Ovary (tissue), 10 donors: ENCODE results near the gene WASF2. TPM values are rescaled to one million over a fixed set of nuclear protein-coding genes. Genes with fewer than 3 reads are reported as not detected.
"Not testable (repeated sequence)": the region's sequence is repeated elsewhere in the genome, so short reads cannot be mapped to it uniquely, and the experiment has no call there.

Source experiments
- DNase-seq, 5 donors: peaks; one replicate each; pipeline ENCODE4 v3.0.0-alpha.2; 2019 to 2020
- H3K27ac ChIP-seq, 2 donors: fragments of 200-600 bp; one replicate each; pipeline versions ENCODE4 v1.5.1 to v1.8.0; 2019 to 2022
- H3K27me3 ChIP-seq: fragments of 200-600 bp; one replicate; pipeline ENCODE4 v1.8.0; 2022
- H3K36me3 ChIP-seq: fragments of 200-600 bp; sonication (generic); one replicate; pipeline ENCODE4 v1.5.1; 2019
- H3K4me1 ChIP-seq: one replicate; pipeline ENCODE4 v1.8.1; 2013; ENCODE audit warnings: mild to moderate bottlenecking, moderate library complexity; ENCODE audit not compliant: insufficient read depth
- H3K4me3 ChIP-seq: fragments of 200-600 bp; sonication (generic); one replicate; pipeline ENCODE4 v1.5.1; 2017
- H3K9me3 ChIP-seq, 2 donors: fragments of 200-600 bp in 1 of 2; sonication (generic) in 1 of 2; one replicate each; pipeline versions ENCODE4 v1.5.1 to v1.8.1; 2013 to 2019; ENCODE audit warnings: mild to moderate bottlenecking in 1 of 2, moderate library complexity in 1 of 2
- CTCF ChIP-seq, 3 donors: fragments of 450-650 bp in 2 of 3; fragments of 200-600 bp in 1 of 3; IDR thresholded peaks; one replicate each; pipeline versions ENCODE4 v1.5.1 to v1.8.0; 2016 to 2022; ENCODE audit warnings: antibody characterized with exemption in 3 of 3, mild to moderate bottlenecking in 1 of 3
- EP300 ChIP-seq: sonication (generic); formaldehyde crosslinking; IDR thresholded peaks from one replicate; pipeline ENCODE4 v1.6.1; 2017; ENCODE audit warnings: antibody characterized with exemption
- POLR2A ChIP-seq: fragments of 450-650 bp; IDR thresholded peaks from one replicate; pipeline ENCODE4 v1.6.1; 2017; ENCODE audit warnings: antibody characterized with exemption, mild to moderate bottlenecking, moderate library complexity
- WGBS, 3 donors: extraction: QIAGEN DNeasy Blood & Tissue Kit in 1 of 3; methylation state at CpG; one replicate each; pipeline versions ENCODE4 v1.1.5 to v1.1.7; 2013 to 2017; 5-methylcytosine and 5-hydroxymethylcytosine counted together
- intact Hi-C, 4 donors: fragments of 100-400 bp; cut with DNase I; formaldehyde crosslinking; loops; one replicate each; pipeline versions ENCODE4 v1.11.0 to v1.15.1; 2022 to 2023
- long read RNA-seq, 3 donors: library from polyadenylated mRNA in 2 of 3; unstranded in 2 of 3; transcript quantifications; one replicate each; pipeline ENCODE4 v2.0.0 and lab custom pipeline, GENCODE V29; 2021 to 2026
- polyA plus RNA-seq, 2 donors: library from polyadenylated mRNA; stranded (reverse); fragments of 200-250 nt in 1 of 2; fragments of 350-450 nt in 1 of 2; fragmentation: Illumina TruSeq in 1 of 2; extraction: RNeasy Lipid Tissue Mini Kit (QIAGEN cat#74804) in 1 of 2; gene quantifications; one replicate each; pipeline ENCODE4 v1.2.3, GENCODE V29; 2013 to 2014
- total RNA-seq, 7 donors: library from RNA; depleted of rRNA in 2 of 7; stranded (reverse); fragments of >200 nt in 2 of 7; fragmentation: NEBNext Ultra II Directional in 3 of 7; extraction: Animal tissue kit (Norgen Biotek cat#: 25700) in 3 of 7; gene quantifications; one replicate each; pipeline versions ENCODE4 v1.1.0 to v1.2.4, GENCODE V29; 2016 to 2023
- donor health status: DM: no; HTN: no; CAD: no; lungs with moderate emphysema.
- donor health status: DM: no; HTN: no; CAD: no.
- donor health status: Bipolar disorder and iron deficiency.
- donor health status: DM: yes; HTN: yes; CAD: no.
- donor health status: DM: no; HTN: no; CAD: no.
- donor health status: DM: yes; HTN: yes; CAD: no.

The WASF2 gene, protein sequence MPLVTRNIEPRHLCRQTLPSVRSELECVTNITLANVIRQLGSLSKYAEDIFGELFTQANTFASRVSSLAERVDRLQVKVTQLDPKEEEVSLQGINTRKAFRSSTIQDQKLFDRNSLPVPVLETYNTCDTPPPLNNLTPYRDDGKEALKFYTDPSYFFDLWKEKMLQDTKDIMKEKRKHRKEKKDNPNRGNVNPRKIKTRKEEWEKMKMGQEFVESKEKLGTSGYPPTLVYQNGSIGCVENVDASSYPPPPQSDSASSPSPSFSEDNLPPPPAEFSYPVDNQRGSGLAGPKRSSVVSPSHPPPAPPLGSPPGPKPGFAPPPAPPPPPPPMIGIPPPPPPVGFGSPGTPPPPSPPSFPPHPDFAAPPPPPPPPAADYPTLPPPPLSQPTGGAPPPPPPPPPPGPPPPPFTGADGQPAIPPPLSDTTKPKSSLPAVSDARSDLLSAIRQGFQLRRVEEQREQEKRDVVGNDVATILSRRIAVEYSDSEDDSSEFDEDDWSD
- 100 to 1,000 TPM in 5 of 7 donors, 10 to 100 TPM in 2; 28.0 to 163 (median 153) TPM for total RNA-seq
- polyA plus RNA-seq: 100 to 1,000 TPM in 1 of 2 donors, 10 to 100 TPM in 1; 58.0 to 233 TPM
- long read RNA-seq, donor 1, partial matches to known transcripts: 122 of 401 reads
- long read RNA-seq, donor 1, other reads (novel, unspliced or antisense): 279 of 401 reads
- long read RNA-seq, donor 2, full-length matches to known transcripts: 18 of 99 reads
- long read RNA-seq, donor 2, partial matches to known transcripts: 81 of 99 reads
- long read RNA-seq, donor 2, other reads (novel, unspliced or antisense): 0 of 99 reads
- long read RNA-seq, donor 3, full-length matches to known transcripts: 112 of 285 reads
- long read RNA-seq, donor 3, partial matches to known transcripts: 72 of 285 reads
- long read RNA-seq, donor 3, other reads (novel, unspliced or antisense): 101 of 285 reads

DNA sequence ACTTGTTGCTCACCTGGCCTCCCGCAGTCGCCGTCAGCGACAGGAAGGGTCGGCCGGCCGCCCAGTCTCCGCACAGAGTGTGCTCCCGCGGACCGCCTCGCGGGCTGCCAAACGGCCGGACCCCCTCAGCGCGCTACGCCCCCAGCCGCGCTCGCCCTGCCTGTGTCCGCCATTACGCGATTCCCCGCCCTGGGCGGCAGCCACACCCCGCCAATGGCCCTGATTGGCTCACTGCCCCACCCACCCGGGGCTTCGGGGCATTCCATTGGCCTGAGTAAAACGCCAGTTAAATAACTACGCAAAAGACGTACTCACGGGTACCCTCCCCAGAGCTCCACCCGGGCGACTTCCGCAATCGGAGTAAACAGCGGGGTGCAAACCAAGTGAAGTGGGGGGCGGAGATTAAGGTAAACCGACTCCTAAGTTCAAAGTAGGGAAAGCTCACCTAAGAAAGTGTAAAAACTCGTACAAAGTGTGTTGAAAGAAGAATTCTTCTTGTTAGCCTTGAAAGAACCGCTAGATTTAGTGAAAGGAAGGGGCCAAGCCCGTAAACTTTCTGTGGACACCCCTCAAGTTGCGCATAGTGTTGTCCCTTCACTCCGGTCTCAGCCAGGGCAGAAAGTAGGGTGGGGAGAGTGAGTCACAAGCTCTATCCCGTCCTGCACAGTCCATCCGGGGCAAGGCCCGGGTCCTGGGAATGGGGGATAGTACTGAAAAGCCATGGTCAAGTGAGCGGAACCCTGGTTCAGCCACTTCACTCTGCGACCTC, at the start of gene WASF2:
Gene WASF2, minus strand, starts transcription at position 195 of the 769 bp plus-strand sequence. CDS start 61,277 bp downstream, outside the sequence.
- WGBS, 3 donors: 0 to 1% (median 0%) methylated on average over 50 of the region's 50 CpGs
- intact Hi-C loops: loop anchor here in 3 of 4 donors (2.0 to 10.0 kb wide), 3 partner anchors 55 to 115 kb away; partner anchors contain the start of gene AHDC1 (in 1 of the 3)

GRCh38 chr1:27538793-27539192, 48.8 kb upstream of the WASF2 start:
- intact Hi-C loops: no loop called here
- DNase-seq: peak in 1 of 5 donors; percentile 43
- no peaks in the 10 kb centered on the region for H3K27me3 ChIP-seq
- H3K4me3 ChIP-seq: no peak overlapping the region
- no peaks in the 10 kb centered on the region for H3K36me3 ChIP-seq
- 9 to 18% (median 11%) methylated on average over 3 of the region's 3 CpGs for WGBS, 3 donors
- no peaks in the 10 kb centered on the region for H3K9me3 ChIP-seq
- peaks cover 19% of the 10 kb centered on the region for H3K4me1 ChIP-seq
- no peak overlapping the region for H3K27ac ChIP-seq
- TF ChIP-seq EP300 (no peak), POLR2A (no peak), CTCF (IDR thresholded peaks at IDR 0.05) (no peak)

More for the DNA sequence above, at the start of gene WASF2:
- Histone ChIP-seq H3K36me3 (no peaks in the 10 kb centered on the region), H3K9me3 (no peaks in the 10 kb centered on the region), H3K4me3 (peak within 1 kb of the TSS; percentile 100), H3K27me3 (no peaks in the 10 kb centered on the region), H3K27ac (peak within 1 kb of the TSS; percentile 95 to 99), H3K4me1 (peaks cover 8% of the 10 kb centered on the region)
- TF ChIP-seq EP300: no peak
- peak; percentile 93 for TF ChIP-seq POLR2A
- TF ChIP-seq CTCF (IDR thresholded peaks at IDR 0.05): peak in 1 of 3 donors; percentile 11
- DNase-seq: peak; percentile 97 to 98 (median 98)

GRCh38 chr1:27538305-27538676, 48.3 kb upstream of the WASF2 start:
- Histone ChIP-seq H3K4me1 (peaks cover 18% of the 10 kb centered on the region), H3K27ac (peak overlapping the region in 1 of 2 donors; percentile 67)
- intact Hi-C loops, H3K9me3 ChIP-seq, H3K36me3 ChIP-seq, DNase-seq, H3K27me3 ChIP-seq, H3K4me3 ChIP-seq: not testable (repeated sequence)
- 95 to 96% (median 96%) methylated on average over 4 of the region's 4 CpGs for WGBS, 3 donors

DNA sequence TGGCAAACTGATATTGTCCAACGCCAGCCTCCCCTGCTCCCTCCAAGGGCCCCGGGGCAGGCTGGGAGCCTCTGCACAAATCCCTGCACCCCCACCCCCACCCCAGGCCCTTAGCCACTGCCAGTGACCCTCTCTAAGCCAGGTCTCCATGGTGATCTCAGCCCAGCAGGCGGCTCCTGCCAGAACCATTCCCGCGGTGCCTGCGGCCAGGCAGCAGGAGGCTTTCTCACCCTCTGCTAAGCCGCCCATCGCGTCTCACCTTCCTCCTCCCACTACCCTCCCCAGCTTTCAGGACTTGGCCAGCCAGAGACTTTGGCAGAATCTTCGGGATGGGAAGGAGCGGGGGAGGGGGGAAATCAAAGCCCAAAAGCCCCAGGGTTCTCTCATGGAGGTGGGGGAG, 46.8 kb upstream of the WASF2 start:
- intact Hi-C loops: no loop called here
- H3K4me3 ChIP-seq: no peak overlapping the region
- DNase-seq: peak; percentile 71 to 84 (median 80)
- peak overlapping the region; percentile 60 to 67 for H3K27ac ChIP-seq
- H3K36me3 ChIP-seq: no peaks in the 10 kb centered on the region
- no peaks in the 10 kb centered on the region for H3K9me3 ChIP-seq
- WGBS, 3 donors: 6 to 10% (median 8%) methylated on average over 11 of the region's 11 CpGs
- TF ChIP-seq EP300 (no peak), POLR2A (no peak), CTCF (IDR thresholded peaks at IDR 0.05) (no peak)
- H3K27me3 ChIP-seq: no peaks in the 10 kb centered on the region
- peaks cover 15% of the 10 kb centered on the region for H3K4me1 ChIP-seq
